ENCODE data around the gene OR52A5.

The OR52A5 gene

GRCh38 chr11:5088556-5088955 lies 49.6 kb downstream of the OR52A5 start:
- Histone ChIP-seq H3K27me3 (ENCODE audit: insufficient read depth, poor library complexity, severe bottlenecking) (no peaks in the 10 kb centered on the region), H3K4me3 (replicated peaks; ENCODE audit: insufficient read depth, low read length) (no peak overlapping the region), H3K27ac (replicated peaks) (no peak overlapping the region)
- no peak for DNase-seq (ENCODE audit: low read depth in 1 of 2, low spot score in 1 of 2)
- no peak for TF ChIP-seq CTCF (IDR thresholded peaks at IDR 0.05; ENCODE audit: insufficient read depth, low read length)
- no peak for TF ChIP-seq GABPA (IDR thresholded peaks at IDR 0.05; ENCODE audit: low read depth)
- TF ChIP-seq SPI1 (IDR thresholded peaks at IDR 0.05; ENCODE audit: borderline replicate concordance, low read depth) = no peak
- no peak for TF ChIP-seq POLR2AphosphoS5 (IDR thresholded peaks at IDR 0.05; ENCODE audit: low read depth)
- TF ChIP-seq, protein P1, sequence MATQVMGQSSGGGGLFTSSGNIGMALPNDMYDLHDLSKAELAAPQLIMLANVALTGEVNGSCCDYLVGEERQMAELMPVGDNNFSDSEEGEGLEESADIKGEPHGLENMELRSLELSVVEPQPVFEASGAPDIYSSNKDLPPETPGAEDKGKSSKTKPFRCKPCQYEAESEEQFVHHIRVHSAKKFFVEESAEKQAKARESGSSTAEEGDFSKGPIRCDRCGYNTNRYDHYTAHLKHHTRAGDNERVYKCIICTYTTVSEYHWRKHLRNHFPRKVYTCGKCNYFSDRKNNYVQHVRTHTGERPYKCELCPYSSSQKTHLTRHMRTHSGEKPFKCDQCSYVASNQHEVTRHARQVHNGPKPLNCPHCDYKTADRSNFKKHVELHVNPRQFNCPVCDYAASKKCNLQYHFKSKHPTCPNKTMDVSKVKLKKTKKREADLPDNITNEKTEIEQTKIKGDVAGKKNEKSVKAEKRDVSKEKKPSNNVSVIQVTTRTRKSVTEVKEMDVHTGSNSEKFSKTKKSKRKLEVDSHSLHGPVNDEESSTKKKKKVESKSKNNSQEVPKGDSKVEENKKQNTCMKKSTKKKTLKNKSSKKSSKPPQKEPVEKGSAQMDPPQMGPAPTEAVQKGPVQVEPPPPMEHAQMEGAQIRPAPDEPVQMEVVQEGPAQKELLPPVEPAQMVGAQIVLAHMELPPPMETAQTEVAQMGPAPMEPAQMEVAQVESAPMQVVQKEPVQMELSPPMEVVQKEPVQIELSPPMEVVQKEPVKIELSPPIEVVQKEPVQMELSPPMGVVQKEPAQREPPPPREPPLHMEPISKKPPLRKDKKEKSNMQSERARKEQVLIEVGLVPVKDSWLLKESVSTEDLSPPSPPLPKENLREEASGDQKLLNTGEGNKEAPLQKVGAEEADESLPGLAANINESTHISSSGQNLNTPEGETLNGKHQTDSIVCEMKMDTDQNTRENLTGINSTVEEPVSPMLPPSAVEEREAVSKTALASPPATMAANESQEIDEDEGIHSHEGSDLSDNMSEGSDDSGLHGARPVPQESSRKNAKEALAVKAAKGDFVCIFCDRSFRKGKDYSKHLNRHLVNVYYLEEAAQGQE (IDR thresholded peaks at IDR 0.05; ENCODE audit: insufficient replicate concordance, low read depth) = no peak

DNA sequence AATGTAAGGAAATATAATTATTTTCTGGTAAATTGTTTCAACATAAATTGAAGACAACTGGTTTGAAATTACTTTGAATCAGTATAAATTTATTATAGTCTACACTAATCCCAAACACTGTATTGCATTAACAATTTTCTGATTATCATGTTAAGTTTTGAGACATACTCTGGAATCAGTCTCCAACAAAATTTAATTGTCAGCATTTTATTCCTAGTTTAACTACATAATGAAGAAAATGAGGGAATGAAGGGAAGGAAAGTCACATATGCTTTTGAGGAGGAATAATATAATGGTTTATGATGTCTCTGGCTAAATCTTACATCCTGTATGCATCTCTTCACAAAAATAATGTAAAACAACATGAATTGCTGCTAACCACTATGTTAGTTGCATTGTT lies 54.6 kb downstream of the OR52A5 start:
- Histone ChIP-seq H3K27me3 (ENCODE audit: insufficient read depth, poor library complexity, severe bottlenecking) (no peaks in the 10 kb centered on the region), H3K27ac (replicated peaks) (no peak overlapping the region), H3K4me3 (replicated peaks; ENCODE audit: insufficient read depth, low read length) (no peak overlapping the region)
- TF ChIP-seq GABPA (IDR thresholded peaks at IDR 0.05; ENCODE audit: low read depth) = no peak
- TF ChIP-seq, protein P1 (IDR thresholded peaks at IDR 0.05; ENCODE audit: insufficient replicate concordance, low read depth) = no peak
- TF ChIP-seq POLR2AphosphoS5 (IDR thresholded peaks at IDR 0.05; ENCODE audit: low read depth) = no peak
- TF ChIP-seq CTCF (IDR thresholded peaks at IDR 0.05; ENCODE audit: insufficient read depth, low read length) = no peak
- TF ChIP-seq SPI1 (IDR thresholded peaks at IDR 0.05; ENCODE audit: borderline replicate concordance, low read depth) = no peak
- DNase-seq (ENCODE audit: low read depth in 1 of 2, low spot score in 1 of 2) = no peak

DNA sequence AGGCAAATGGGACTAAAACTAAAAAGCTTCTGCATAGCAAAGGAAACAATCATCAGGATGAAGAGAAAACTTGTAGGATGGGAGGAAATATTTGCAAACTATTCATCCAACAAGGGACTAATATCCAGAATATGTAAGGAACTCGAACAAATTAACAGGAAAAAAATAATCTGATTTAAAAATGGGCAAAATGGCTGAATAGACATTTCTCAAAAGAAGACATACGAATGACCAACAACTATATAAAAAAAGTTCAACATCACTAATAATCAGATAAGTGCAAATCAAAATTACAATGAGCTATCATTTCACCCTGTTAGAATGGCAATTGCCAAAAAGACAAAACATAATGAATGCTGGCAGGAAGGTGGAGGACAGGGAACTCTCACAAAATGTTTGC lies 56.8 kb downstream of the OR52A5 start:
- no peak for DNase-seq (ENCODE audit: low read depth in 1 of 2, low spot score in 1 of 2)
- TF ChIP-seq, protein P1 (IDR thresholded peaks at IDR 0.05; ENCODE audit: insufficient replicate concordance, low read depth) = no peak
- TF ChIP-seq POLR2AphosphoS5 (IDR thresholded peaks at IDR 0.05; ENCODE audit: low read depth) (no peak), SPI1 (IDR thresholded peaks at IDR 0.05; ENCODE audit: borderline replicate concordance, low read depth) (no peak), CTCF (IDR thresholded peaks at IDR 0.05; ENCODE audit: insufficient read depth, low read length) (no peak), GABPA (IDR thresholded peaks at IDR 0.05; ENCODE audit: low read depth) (no peak)
- Histone ChIP-seq H3K27ac (replicated peaks) (no peak overlapping the region), H3K4me3 (replicated peaks; ENCODE audit: insufficient read depth, low read length) (no peak overlapping the region), H3K27me3 (ENCODE audit: insufficient read depth, poor library complexity, severe bottlenecking) (no peaks in the 10 kb centered on the region)

Measured in HL-60 (cell line).